ENCODE data around the gene MYLK. TPM values are rescaled to one million over a fixed set of nuclear protein-coding genes. Genes with fewer than 3 reads are reported as not detected.

Gene MYLK
- total and polyA plus RNA-seq, 9 of the 15 experiments (the other 6 are each of a cell fraction or from before 2014, with no cell fraction given), result 0.11 to 0.53 (median 0.18) TPM; not detected in 2

DNA sequence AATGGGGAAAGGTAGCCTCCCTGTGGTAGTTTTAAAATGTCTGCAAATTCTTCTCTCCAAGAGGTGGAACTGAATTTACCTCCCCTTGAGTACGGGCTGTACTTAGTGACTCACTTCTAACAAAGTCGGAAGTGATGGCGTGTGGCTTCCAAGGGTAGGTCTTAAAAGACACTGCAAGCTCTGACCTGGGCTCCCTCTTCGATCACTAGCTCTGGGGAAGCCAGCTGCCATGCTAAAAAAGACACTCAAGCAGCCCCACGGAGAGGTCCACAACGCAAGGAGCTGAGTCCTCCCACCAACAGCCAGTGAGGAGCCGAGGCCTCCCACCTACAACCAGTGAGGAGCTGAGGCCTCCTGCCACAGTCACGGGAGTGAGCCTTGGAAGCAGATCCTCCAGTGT is 177.3 kb downstream of the MYLK start:
- FAIRE-seq, result no peak
- ATAC-seq, result no peak
- in situ Hi-C loops (cut with MboI) (no loop called here), intact Hi-C loops (cut with micrococcal nuclease) (no loop called here)
- H2AFZ ChIP-seq (ENCODE audit: low read depth, low read length), result no peak overlapping the region
- H3K4me1 ChIP-seq (replicated peaks in 1 of 2; ENCODE audit: control insufficient read depth in 2 of 2, insufficient read depth in 2 of 2, low read length in 2 of 2), result no peaks in the 10 kb centered on the region
- no peaks in the 10 kb centered on the region for H3K27me3 ChIP-seq (ENCODE audit: control insufficient read depth in 2 of 2, insufficient read depth in 2 of 2, low read length in 2 of 2)
- 0% methylated on average over 8 of the region's 8 CpGs for WGBS (ENCODE audit: insufficient coverage, low coverage, missing lambda C conversion rate)
- no peak overlapping the region for H3K4me2 ChIP-seq (ENCODE audit: insufficient read depth, low read length)
- H3K36me3 ChIP-seq (ENCODE audit: control insufficient read depth, insufficient read depth, low read length), result no peaks in the 10 kb centered on the region
- TF ChIP-seq FOXP1 (CRISPR knock-in tag; IDR thresholded peaks at IDR 0.05), result no peak
- no peak for TF ChIP-seq MYBL2 (IDR thresholded peaks at IDR 0.05; ENCODE audit: low read depth)
- no peak for TF ChIP-seq MYBL2 (CRISPR knock-in tag; IDR thresholded peaks at IDR 0.05; ENCODE audit: borderline replicate concordance)
- TF ChIP-seq ZNF174 (CRISPR knock-in tag; IDR thresholded peaks at IDR 0.05), result no peak
- TF ChIP-seq HNRNPH1 (optimal IDR thresholded peaks at IDR 0.05; ENCODE audit: low read depth, low read length), result no peak
- no peak for TF ChIP-seq ZNF764 (CRISPR knock-in tag; IDR thresholded peaks at IDR 0.05; ENCODE audit: low read depth)
- TF ChIP-seq MTF1 (CRISPR knock-in tag; IDR thresholded peaks at IDR 0.05; ENCODE audit: borderline replicate concordance), result no peak
- no peak for TF ChIP-seq DIDO1 (tag; IDR thresholded peaks at IDR 0.05; ENCODE audit: low read depth)
- no peak for TF ChIP-seq DLX4 (CRISPR knock-in tag; IDR thresholded peaks at IDR 0.05)
- no peak for TF ChIP-seq KLF10 (CRISPR knock-in tag; IDR thresholded peaks at IDR 0.05)
- TF ChIP-seq STAG1 (CRISPR knock-in tag; IDR thresholded peaks at IDR 0.05; ENCODE audit: borderline replicate concordance), result no peak
- TF ChIP-seq SPI1 (IDR thresholded peaks at IDR 0.05; ENCODE audit: borderline replicate concordance, low read depth, low read length), result no peak
- POLR2A ChIA-PET, result interaction anchor here (1.2 kb wide), 1 partner anchor 11 kb away, joined by 3 read pairs; no protein-coding TSS in a partner anchor
- CTCF ChIA-PET (ENCODE audit: low intra/inter-chr PET ratio), result no interaction called here
- no TSS peak for BruUV-seq (replicated peaks)
- no peak overlapping the region for H3K9ac ChIP-seq (ENCODE audit: insufficient read depth in 1 of 2, low read depth in 2 of 2, low read length in 2 of 2)
- H3K27ac ChIP-seq (ENCODE audit: extremely low read depth, low read depth, low read length), result no peak overlapping the region
- no peak overlapping the region for H3K4me3 ChIP-seq
- DNase-seq (ENCODE audit: extremely low read depth in 1 of 4, low spot score in 3 of 4), result no peak
- H3K79me2 ChIP-seq (ENCODE audit: control insufficient read depth, insufficient read depth, low read length), result no peaks in the 10 kb centered on the region
- no peaks in the 10 kb centered on the region for H3K9me1 ChIP-seq (ENCODE audit: control insufficient read depth, insufficient read depth, low read length)
- no peaks in the 10 kb centered on the region for H3K9me3 ChIP-seq (replicated peaks; ENCODE audit: control insufficient read depth, insufficient read depth, low read depth, low read length)
- H4K20me1 ChIP-seq (replicated peaks; ENCODE audit: control insufficient read depth, insufficient read depth, low read length), result no peaks in the 10 kb centered on the region

All from K562 (cell line).